Umbilical cord (tissue), 2 donors: ENCODE results near the gene DCAF12L1. TPM values are rescaled to one million over a fixed set of nuclear protein-coding genes. Genes with fewer than 3 reads are reported as not detected.

Experiments used
- DNase-seq: peaks from one replicate; pipeline ENCODE4 v3.0.0-alpha.2; 2015; ENCODE audit warnings: low spot score
- total RNA-seq: library from RNA; depleted of rRNA; stranded (reverse); fragments of >200 nt; gene quantifications from one replicate; pipeline ENCODE4 v1.2.3, GENCODE V29; 2014; ENCODE audit warnings: low replicate concordance; ENCODE audit not compliant: insufficient read depth

Gene DCAF12L1
- 0.24 TPM for total RNA-seq

GRCh38 chrX:126552313-126553022 is at the start of gene DCAF12L1:
DCAF12L1 (minus strand) TSS chrX:126552814; CDS start chrX:126552608, 206 bp downstream.
- no peak for DNase-seq

GRCh38 chrX:126580877-126581276 is 28.3 kb upstream of the DCAF12L1 start:
- DNase-seq: no peak

DNA sequence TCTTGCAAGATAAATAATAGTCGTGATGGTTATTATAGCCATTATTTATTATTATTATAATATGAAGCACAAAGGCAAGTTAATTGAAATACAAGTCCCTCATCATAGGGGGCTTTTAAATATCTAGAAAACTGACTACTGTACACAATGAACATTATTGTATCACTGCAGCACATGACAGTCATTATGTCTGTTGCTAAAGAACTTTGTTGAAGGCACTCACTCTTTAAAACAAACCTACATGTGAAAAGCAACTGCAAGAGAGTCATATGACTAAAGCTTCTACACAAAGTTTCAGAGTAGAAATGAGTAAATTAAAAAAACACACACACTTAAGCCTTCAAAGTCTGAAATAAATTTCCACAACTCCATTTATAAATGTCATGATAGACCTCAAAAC is 23.3 kb upstream of the DCAF12L1 start:
- DNase-seq: no peak

- DNase-seq: no peak
These were observed 4.5 kb upstream of the DCAF12L1 start for GRCh38 chrX:126557151-126557550.

- DNase-seq: no peak
These were observed 795 bp downstream of the DCAF12L1 start for GRCh38 chrX:126551725-126552312.

DNA sequence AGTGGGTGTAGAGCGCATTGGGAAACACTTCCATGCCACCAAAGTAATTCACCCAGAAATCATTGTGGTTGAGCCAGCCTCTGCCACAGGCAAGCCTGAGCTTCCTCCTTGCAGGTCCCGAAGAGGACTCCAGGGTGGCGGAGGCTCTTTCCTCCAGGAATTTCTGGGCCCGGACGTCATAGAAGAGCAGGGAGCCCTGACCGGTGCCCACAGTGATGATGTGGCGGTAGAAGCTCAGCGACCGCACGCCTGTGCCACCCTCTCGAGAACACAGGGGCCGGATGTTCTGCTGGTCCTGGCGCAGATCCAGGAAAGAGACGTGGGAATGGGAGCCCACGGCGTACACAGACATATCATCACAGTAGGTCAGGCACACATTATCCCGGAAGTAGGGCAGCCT is 1.3 kb downstream of the DCAF12L1 start:
- no peak for DNase-seq

DNA sequence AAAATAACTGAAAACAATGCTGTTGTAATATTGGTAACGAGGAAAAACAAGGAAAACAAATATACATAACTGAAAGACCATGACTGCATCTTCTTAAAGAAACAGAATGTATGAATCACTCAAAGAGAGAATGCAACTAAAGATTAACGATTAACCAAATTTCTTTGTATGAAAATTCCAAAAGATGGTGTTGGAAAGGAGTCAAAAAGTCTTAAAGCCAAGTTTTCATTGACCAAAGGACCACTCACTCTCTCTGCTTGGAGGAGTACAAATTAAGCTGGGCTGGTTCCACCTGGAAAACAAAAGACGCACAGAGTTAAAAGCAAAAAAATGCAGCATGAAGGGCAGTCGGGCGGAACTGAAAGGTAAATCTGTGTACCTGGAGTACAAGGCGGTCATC is 1.8 kb downstream of the DCAF12L1 start:
- no peak for DNase-seq

GRCh38 chrX:126509923-126510322 is 42.7 kb downstream of the DCAF12L1 start:
- no peak for DNase-seq
